H1 (cell line): ENCODE results near the gene PLXDC2. TPM values are rescaled to one million over a fixed set of nuclear protein-coding genes. Genes with fewer than 3 reads are reported as not detected.

Source experiments
- BRCA1 ChIP-seq: IDR thresholded peaks from 2 replicates; pipeline ENCODE4 v1.6.1; 2012; ENCODE audit warnings: low read depth, low read length, improper control_type of control experiment
- CBX8 ChIP-seq: fragments of 300-800, 300-1000 bp; sonication (generic); IDR thresholded peaks from 2 replicates; pipeline ENCODE4 v1.7.1; 2016; ENCODE audit warnings: low read depth, low read length, borderline replicate concordance
- EP300 ChIP-seq, 2 experiments: IDR thresholded peaks; 1 replicate in 1 of 2; 2 replicates in 1 of 2; pipeline ENCODE4 v1.6.1; 2011 to 2012; ENCODE audit warnings: low read depth in 2 of 2, low read length in 2 of 2, mild to moderate bottlenecking in 2 of 2, borderline replicate concordance in 1 of 2, inconsistent platforms in 1 of 2, moderate library complexity in 1 of 2
- NANOG ChIP-seq: IDR thresholded peaks from 2 replicates; pipeline ENCODE4 v1.6.1; 2011; ENCODE audit warnings: low read length, low read depth, mild to moderate bottlenecking, inconsistent platforms; ENCODE audit not compliant: insufficient read depth, poor library complexity, severe bottlenecking
- PHF8 ChIP-seq: fragments of 200-600 bp; sonication (generic); conservative IDR thresholded peaks from 2 replicates; pipeline ENCODE4 v1.7.1; 2012; ENCODE audit warnings: low read depth, mild to moderate bottlenecking, inconsistent platforms, low read length, moderate library complexity
- TCF12 ChIP-seq: IDR thresholded peaks from 2 replicates; pipeline ENCODE4 v1.6.1; 2011; ENCODE audit warnings: low read depth, mild to moderate bottlenecking, low read length
- polyA plus RNA-seq, 7 experiments: library from polyadenylated mRNA; depleted of rRNA in 3 of 7; stranded (reverse) in 5 of 7; unstranded in 2 of 7; fragments of >200 nt in 5 of 7; fragments of 200-250 nt in 2 of 7; gene quantifications; 1 replicate in 5 of 7; 2 replicates in 1 of 7; 4 replicates in 1 of 7; pipeline versions ENCODE4 v1.2.1 to v1.2.3, GENCODE V29; 2011 to 2013; ENCODE audit warnings: missing spikeins in 2 of 7, mixed read lengths in 2 of 7
- total RNA-seq: library from RNA; stranded (reverse); fragmentation: NEBNext Ultra II Directional; extraction: Animal tissue kit (Norgen Biotek cat#: 25700); gene quantifications from 2 replicates; pipeline ENCODE4 v1.2.1, GENCODE V29; 2021
- TF ChIP-seq, protein P1 (sequence below): IDR thresholded peaks from 2 replicates; pipeline ENCODE4 v1.6.1; 2011; ENCODE audit warnings: low read depth, mild to moderate bottlenecking, low read length; ENCODE audit not compliant: insufficient read depth

Gene PLXDC2
- total and polyA plus RNA-seq, 2 of the 8 experiments (the other 6 are each of a cell fraction or from before 2014, with no cell fraction given) = 23.0 to 40.5 TPM

GRCh38 chr10:20158086-20158485 lies 341.9 kb downstream of the PLXDC2 start (continued):
- TF ChIP-seq TCF12 = no peak
- no peak for TF ChIP-seq BRCA1
- no peak for TF ChIP-seq EP300 (IDR thresholded peaks at IDR 0.05; ENCODE audit: borderline replicate concordance in 1 of 2, low read depth in 2 of 2, low read length in 2 of 2)
- TF ChIP-seq PHF8 = no peak
- TF ChIP-seq, protein P1, sequence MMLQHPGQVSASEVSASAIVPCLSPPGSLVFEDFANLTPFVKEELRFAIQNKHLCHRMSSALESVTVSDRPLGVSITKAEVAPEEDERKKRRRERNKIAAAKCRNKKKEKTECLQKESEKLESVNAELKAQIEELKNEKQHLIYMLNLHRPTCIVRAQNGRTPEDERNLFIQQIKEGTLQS = no peak
- TF ChIP-seq NANOG = no peak
- no peak for TF ChIP-seq CBX8
